Astrocyte of the spinal cord (primary cell): ENCODE measurements around the gene CAND1.

Experiments used
- DNase-seq: peaks from one replicate; pipeline ENCODE4 v3.0.0; 2011; ENCODE audit warnings: low read depth, low spot score
- H3K4me3 ChIP-seq: 2 replicates; pipeline ENCODE4 v1.5.1; 2011; ENCODE audit warnings: low read depth, mild to moderate bottlenecking, low read length, moderate library complexity
- in situ Hi-C: cut with HindIII; loops from 2 replicates; pipeline ENCODE4 v1.10.0; 2017; ENCODE audit warnings: low sequenced_read_pairs
- TF ChIP-seq, protein P1 (sequence below): IDR thresholded peaks from 2 replicates; pipeline ENCODE4 v1.5.1; 2012; ENCODE audit warnings: low read depth, mild to moderate bottlenecking, low read length, inconsistent platforms

Gene CAND1

DNA sequence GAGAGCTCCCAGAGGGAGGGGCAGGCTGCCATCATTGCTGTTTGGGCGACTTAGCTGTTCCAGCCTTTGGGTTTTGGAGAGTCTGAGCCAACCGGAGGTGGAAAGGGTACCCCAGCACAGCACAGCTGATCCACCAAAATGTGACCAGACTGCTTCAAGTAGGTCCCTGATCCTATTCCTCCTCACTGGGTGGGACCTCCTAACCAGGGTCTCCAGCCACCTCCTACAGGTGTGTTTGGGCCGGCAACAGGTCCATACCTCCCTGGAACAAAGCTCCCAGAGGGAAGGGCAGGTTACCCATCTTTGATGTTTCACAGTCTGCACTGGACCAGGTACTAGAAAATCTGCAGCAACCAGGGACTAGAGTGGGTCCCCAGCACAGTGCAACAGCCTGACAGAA is 53.8 kb downstream of the CAND1 start:
- TF ChIP-seq, protein P1, sequence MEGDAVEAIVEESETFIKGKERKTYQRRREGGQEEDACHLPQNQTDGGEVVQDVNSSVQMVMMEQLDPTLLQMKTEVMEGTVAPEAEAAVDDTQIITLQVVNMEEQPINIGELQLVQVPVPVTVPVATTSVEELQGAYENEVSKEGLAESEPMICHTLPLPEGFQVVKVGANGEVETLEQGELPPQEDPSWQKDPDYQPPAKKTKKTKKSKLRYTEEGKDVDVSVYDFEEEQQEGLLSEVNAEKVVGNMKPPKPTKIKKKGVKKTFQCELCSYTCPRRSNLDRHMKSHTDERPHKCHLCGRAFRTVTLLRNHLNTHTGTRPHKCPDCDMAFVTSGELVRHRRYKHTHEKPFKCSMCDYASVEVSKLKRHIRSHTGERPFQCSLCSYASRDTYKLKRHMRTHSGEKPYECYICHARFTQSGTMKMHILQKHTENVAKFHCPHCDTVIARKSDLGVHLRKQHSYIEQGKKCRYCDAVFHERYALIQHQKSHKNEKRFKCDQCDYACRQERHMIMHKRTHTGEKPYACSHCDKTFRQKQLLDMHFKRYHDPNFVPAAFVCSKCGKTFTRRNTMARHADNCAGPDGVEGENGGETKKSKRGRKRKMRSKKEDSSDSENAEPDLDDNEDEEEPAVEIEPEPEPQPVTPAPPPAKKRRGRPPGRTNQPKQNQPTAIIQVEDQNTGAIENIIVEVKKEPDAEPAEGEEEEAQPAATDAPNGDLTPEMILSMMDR, result no peak
- no peak for DNase-seq
- no peak overlapping the region for H3K4me3 ChIP-seq
- in situ Hi-C loops, result no loop called here

DNA sequence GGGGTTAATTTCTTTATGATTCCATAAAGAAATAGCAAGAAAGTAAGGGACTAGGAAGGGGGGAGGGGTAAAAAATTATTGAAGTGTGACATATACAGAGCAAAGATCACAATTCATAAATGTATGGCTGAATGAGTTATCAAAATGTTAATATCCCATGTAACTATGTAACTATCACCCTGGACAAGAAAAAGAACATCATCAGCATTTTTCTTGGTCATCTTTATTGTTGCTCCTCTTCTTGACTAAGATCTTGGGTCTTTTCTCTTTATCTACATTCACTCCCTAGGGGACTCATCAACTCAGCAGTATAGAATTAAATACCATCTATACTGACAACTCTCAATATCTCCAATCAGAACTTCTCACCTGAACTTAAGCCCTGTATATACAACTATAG is 57.5 kb downstream of the CAND1 start:
- in situ Hi-C loops, result no loop called here
- no peak for DNase-seq
- TF ChIP-seq, protein P1, result no peak
- no peak overlapping the region for H3K4me3 ChIP-seq

GRCh38 chr12:67327466-67327865 is 58.3 kb downstream of the CAND1 start:
- TF ChIP-seq, protein P1, result no peak
- H3K4me3 ChIP-seq, result no peak overlapping the region
- in situ Hi-C loops, result no loop called here
- no peak for DNase-seq

- in situ Hi-C loops, result no loop called here
- no peak for DNase-seq
- TF ChIP-seq, protein P1, result no peak
- H3K4me3 ChIP-seq, result no peak overlapping the region
Measured at GRCh38 chr12:67331123-67331522, 62.0 kb downstream of the CAND1 start.

- TF ChIP-seq, protein P1, result no peak
- in situ Hi-C loops, result no loop called here
Measured at GRCh38 chr12:67331828-67332227, 62.7 kb downstream of the CAND1 start.

DNA sequence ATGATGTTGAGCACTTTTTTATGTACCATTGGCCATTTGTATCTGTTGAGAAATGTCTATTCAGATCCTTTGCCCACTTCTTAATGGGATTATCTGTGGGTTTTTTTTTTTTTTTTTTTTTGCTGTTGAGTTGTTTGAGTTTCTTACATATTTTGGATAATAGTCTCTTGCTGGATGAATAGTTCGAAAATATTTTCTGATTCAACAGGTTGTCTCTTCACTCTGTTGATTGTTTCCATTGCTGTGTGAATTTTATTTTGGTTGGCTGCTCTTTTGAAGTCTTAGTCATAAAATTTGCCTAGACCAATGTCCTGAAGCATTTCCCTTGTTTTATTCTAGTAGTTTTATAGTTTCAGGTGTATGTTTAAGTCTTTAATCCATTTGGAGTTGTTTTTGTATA is 64.5 kb downstream of the CAND1 start:
- in situ Hi-C loops, result no loop called here
- H3K4me3 ChIP-seq, result no peak overlapping the region
- TF ChIP-seq, protein P1, result no peak
- DNase-seq, result no peak

More at GRCh38 chr12:67331828-67332227, 62.7 kb downstream of the CAND1 start:
- DNase-seq, result no peak
- no peak overlapping the region for H3K4me3 ChIP-seq

- H3K4me3 ChIP-seq, result no peak overlapping the region
- TF ChIP-seq, protein P1, result no peak
- no peak for DNase-seq
- in situ Hi-C loops, result no loop called here
Measured at GRCh38 chr12:67338426-67338825, 69.3 kb downstream of the CAND1 start.
